Measurements from ENCODE around the gene WDFY2. TPM values are rescaled to one million over a fixed set of nuclear protein-coding genes. Genes with fewer than 3 reads are reported as not detected.

The WDFY2 gene
- total and polyA plus RNA-seq, 10 of the 15 experiments (the other 5 are each of a cell fraction or from before 2014, with no cell fraction given), result 2.1 to 13.0 (median 8.1) TPM

GRCh38 chr13:51608857-51609406, 24.7 kb downstream of the WDFY2 start (continued):
- TF ChIP-seq CREM (IDR thresholded peaks at IDR 0.05; ENCODE audit: low read depth) (0 out of 2 replicates have a peak, but pooled peaks have one; percentile 26), NR2C1 (IDR thresholded peaks at IDR 0.05) (no peak), CREB1 (IDR thresholded peaks at IDR 0.05; ENCODE audit: low read depth) (peak; percentile 25; the same call in 1 of the 2 replicates), JUNB (IDR thresholded peaks at IDR 0.05) (peak; percentile 39; the same call in 1 of the 2 replicates), GATAD2B (conservative IDR thresholded peaks at IDR 0.05; ENCODE audit: low read depth) (no peak), SMARCA5 (IDR thresholded peaks at IDR 0.05) (no peak), RELA (IDR thresholded peaks at IDR 0.05; ENCODE audit: borderline replicate concordance, partially characterized antibody) (no peak), BCL3 (IDR thresholded peaks at IDR 0.05; ENCODE audit: borderline replicate concordance, insufficient read depth, low read depth, low read length, poor library complexity, severe bottlenecking) (no peak), EP300 (IDR thresholded peaks at IDR 0.05; ENCODE audit: borderline replicate concordance in 1 of 2, control insufficient read depth in 1 of 2, low read depth in 2 of 2, low read length in 2 of 2) (no peak), WRNIP1 (IDR thresholded peaks at IDR 0.05; ENCODE audit: borderline replicate concordance, low read depth, low read length) (no peak)

DNA sequence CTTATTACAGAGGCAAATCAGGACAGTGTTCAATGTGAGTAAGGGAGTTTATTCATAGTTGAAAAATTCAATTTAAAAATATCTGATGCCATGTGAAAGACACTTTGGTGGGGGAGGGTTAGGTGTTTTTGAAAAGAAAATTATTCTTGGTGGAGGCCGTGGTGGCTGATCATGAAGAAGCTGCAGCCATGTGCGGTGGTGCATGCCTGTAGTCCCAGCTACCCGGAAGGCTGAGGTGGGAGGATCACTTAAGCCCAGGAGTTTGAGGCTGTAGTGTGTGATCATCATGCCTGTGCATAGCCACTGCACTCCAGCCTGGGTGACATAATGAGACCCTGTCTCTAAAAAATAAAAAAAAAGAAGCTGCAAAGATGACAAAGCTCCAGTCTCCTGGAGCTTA, 28.6 kb downstream of the WDFY2 start:
- H2AFZ ChIP-seq (ENCODE audit: control insufficient read depth, low read depth, low read length), result no peak overlapping the region
- no peak for FAIRE-seq
- POLR2A ChIA-PET, result interaction anchor here (0.6 to 2.9 kb wide), 9 partner anchors 11 to 195 kb away, joined by 3 to 21 read pairs (median 3); no protein-coding TSS in a partner anchor
- no peaks in the 10 kb centered on the region for H4K20me1 ChIP-seq (ENCODE audit: control insufficient read depth, insufficient read depth)
- H3K27me3 ChIP-seq (replicated peaks in 1 of 2; ENCODE audit: control insufficient read depth in 2 of 2, insufficient read depth in 2 of 2, low read length in 1 of 2), result no peaks in the 10 kb centered on the region
- peak; percentile 63 for ATAC-seq
- no peaks in the 10 kb centered on the region for H3K36me3 ChIP-seq (ENCODE audit: control insufficient read depth in 2 of 2, insufficient read depth in 2 of 2, low read length in 1 of 2)
- peaks cover under 1% of the 10 kb centered on the region; the same call in 1 of the 3 replicates for H3K9me3 ChIP-seq (replicated peaks; ENCODE audit: control insufficient read depth, insufficient read depth, low read length)
- H3K9ac ChIP-seq (ENCODE audit: control insufficient read depth, insufficient read depth, low read length), result no peak overlapping the region
- in situ Hi-C loops (cut with MboI), result no loop called here
- WGBS (ENCODE audit: insufficient coverage, insufficient replicate concordance, low lambda C conversion rate, missing lambda C conversion rate), result 24% methylated on average over 3 of the region's 3 CpGs
- no peak for DNase-seq (ENCODE audit: low read depth, low spot score)
- no peak overlapping the region for H3K27ac ChIP-seq (ENCODE audit: control insufficient read depth, insufficient read depth)
- intact Hi-C loops (cut with micrococcal nuclease; ENCODE audit: unreplicated experiment), result no loop called here
- SMC1A ChIA-PET (ENCODE audit: uncharacterized antibody, unreplicated experiment), result interaction anchor here (1.0 to 5.3 kb wide), 14 partner anchors 9 to 188 kb away, joined by 3 to 38 read pairs (median 4); partner anchors contain the start of gene INTS6
- H3K79me2 ChIP-seq (ENCODE audit: control insufficient read depth, insufficient read depth, low read length), result peaks cover 21% of the 10 kb centered on the region
- H3K4me2 ChIP-seq (ENCODE audit: control insufficient read depth, insufficient read depth), result 0 out of 2 replicates have a peak overlapping the region, but pooled peaks have one; percentile 11
- CTCF ChIA-PET, result interaction anchor here (0.8 to 1.8 kb wide), 4 partner anchors 13 to 168 kb away, joined by 3 to 4 read pairs (median 4); no protein-coding TSS in a partner anchor
- 0 out of 2 replicates have a peak overlapping the region, but pooled peaks have one; percentile 22 for H3K4me3 ChIP-seq
- BruUV-seq (replicated peaks), result no TSS peak
- H3K4me1 ChIP-seq (ENCODE audit: control insufficient read depth, insufficient read depth, low read length), result peaks cover 8% of the 10 kb centered on the region
- RAD21 ChIA-PET (ENCODE audit: unreplicated experiment), result interaction anchor here (0.7 to 2.4 kb wide), 8 partner anchors 17 to 185 kb away, joined by 3 to 10 read pairs (median 6); partner anchors contain the start of gene INTS6
- TF ChIP-seq POLR2A (IDR thresholded peaks at IDR 0.05; ENCODE audit: low read depth, low read length) (no peak), ESRRA (IDR thresholded peaks at IDR 0.05; ENCODE audit: low read length) (no peak), E2F4 (IDR thresholded peaks at IDR 0.05; ENCODE audit: low read depth, low read length) (no peak), RUNX3 (IDR thresholded peaks at IDR 0.05; ENCODE audit: low read length) (peak; percentile 26; the same call in 1 of the 2 replicates), PAX5 (IDR thresholded peaks at IDR 0.05; ENCODE audit: borderline replicate concordance, low read depth, low read length) (peak; percentile 31; the same call in 1 of the 2 replicates), RELB (IDR thresholded peaks at IDR 0.05; ENCODE audit: low read depth) (no peak)
- TF ChIP-seq, protein P1, sequence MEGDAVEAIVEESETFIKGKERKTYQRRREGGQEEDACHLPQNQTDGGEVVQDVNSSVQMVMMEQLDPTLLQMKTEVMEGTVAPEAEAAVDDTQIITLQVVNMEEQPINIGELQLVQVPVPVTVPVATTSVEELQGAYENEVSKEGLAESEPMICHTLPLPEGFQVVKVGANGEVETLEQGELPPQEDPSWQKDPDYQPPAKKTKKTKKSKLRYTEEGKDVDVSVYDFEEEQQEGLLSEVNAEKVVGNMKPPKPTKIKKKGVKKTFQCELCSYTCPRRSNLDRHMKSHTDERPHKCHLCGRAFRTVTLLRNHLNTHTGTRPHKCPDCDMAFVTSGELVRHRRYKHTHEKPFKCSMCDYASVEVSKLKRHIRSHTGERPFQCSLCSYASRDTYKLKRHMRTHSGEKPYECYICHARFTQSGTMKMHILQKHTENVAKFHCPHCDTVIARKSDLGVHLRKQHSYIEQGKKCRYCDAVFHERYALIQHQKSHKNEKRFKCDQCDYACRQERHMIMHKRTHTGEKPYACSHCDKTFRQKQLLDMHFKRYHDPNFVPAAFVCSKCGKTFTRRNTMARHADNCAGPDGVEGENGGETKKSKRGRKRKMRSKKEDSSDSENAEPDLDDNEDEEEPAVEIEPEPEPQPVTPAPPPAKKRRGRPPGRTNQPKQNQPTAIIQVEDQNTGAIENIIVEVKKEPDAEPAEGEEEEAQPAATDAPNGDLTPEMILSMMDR (IDR thresholded peaks at IDR 0.05 in 2 of 3, conservative IDR thresholded peaks at IDR 0.05 in 1 of 3; ENCODE audit: control insufficient read depth in 2 of 3, extremely low read depth in 1 of 3, insufficient read depth in 1 of 3, low read depth in 3 of 3, low read length in 3 of 3), result no peak

Measured in GM12878 (cell line).